H1 (cell line): ENCODE data around the gene HENMT1. TPM values are rescaled to one million over a fixed set of nuclear protein-coding genes. Genes with fewer than 3 reads are reported as not detected.

Source experiments
- CTCF ChIA-PET: fragments of 300-600 bp; sonication (Branson Sonifier 250); formaldehyde crosslinking; loops from one replicate; lab custom pipeline; 2021; ENCODE audit not compliant: partially characterized antibody; lab: Charles Lee
- POLR2A ChIA-PET: fragments of 300-600 bp; sonication (Branson Sonifier 250); formaldehyde crosslinking; loops from one replicate; lab custom pipeline; 2021; ENCODE audit warnings: inconsistent platforms; ENCODE audit not compliant: partially characterized antibody; lab: Charles Lee
- DNase-seq, 2 experiments: peaks; one replicate each; pipeline versions ENCODE4 v3.0.0 to v3.0.0-alpha.2; 2010 to 2022; ENCODE audit warnings: low spot score in 2 of 2, low read depth in 1 of 2, mixed read lengths in 1 of 2
- FAIRE-seq: peaks from 2 replicates; lab custom pipeline; 2011; peaks lifted over from hg19 to GRCh38; lab: Jason Lieb, UNC
- H2AFZ ChIP-seq: 2 replicates; pipeline ENCODE4 v1.8.1; 2012; ENCODE audit warnings: low read length, inconsistent platforms
- H2AK5ac ChIP-seq: 2 replicates; pipeline ENCODE4 v1.6.1; 2013; ENCODE audit warnings: low read depth, low read length
- H2BK120ac ChIP-seq: replicated peaks from 2 replicates; pipeline ENCODE3; 2013; ENCODE audit warnings: low read depth, low read length, inconsistent platforms
- H2BK12ac ChIP-seq: 2 replicates; pipeline ENCODE4 v1.6.1; 2013; ENCODE audit warnings: low read depth, low read length
- H2BK15ac ChIP-seq: 2 replicates; pipeline ENCODE4 v1.6.1; 2013; ENCODE audit warnings: low read length
- H2BK20ac ChIP-seq: 2 replicates; pipeline ENCODE4 v1.6.1; 2013; ENCODE audit warnings: low read length
- H2BK5ac ChIP-seq: 2 replicates; pipeline ENCODE4 v1.6.1; 2013; ENCODE audit warnings: low read depth, low read length
- H3K14ac ChIP-seq: 2 replicates; pipeline ENCODE4 v1.6.1; 2013; ENCODE audit warnings: inconsistent platforms; ENCODE audit not compliant: insufficient read length
- H3K18ac ChIP-seq: 2 replicates; pipeline ENCODE4 v1.6.1; 2013; ENCODE audit warnings: low read length; ENCODE audit errors: extremely low read depth
- H3K23ac ChIP-seq: 2 replicates; pipeline ENCODE4 v1.6.1; 2013; ENCODE audit warnings: inconsistent platforms; ENCODE audit not compliant: insufficient read length
- H3K23me2 ChIP-seq: 2 replicates; pipeline ENCODE4 v1.6.1; 2013; ENCODE audit warnings: low read depth, low read length
- H3K27ac ChIP-seq: 2 replicates; pipeline ENCODE4 v1.6.1; 2011; ENCODE audit warnings: low read depth, low read length, inconsistent platforms
- H3K27me3 ChIP-seq, 4 experiments: replicated peaks in 1 of 4; 1 replicate in 1 of 4; 2 replicates in 3 of 4; pipeline versions ENCODE4 v1.6.1 to v1.8.1; 2011 to 2013; ENCODE audit warnings: low read length in 3 of 4, mild to moderate bottlenecking in 3 of 4, inconsistent platforms in 2 of 4, mixed read lengths in 2 of 4, moderate library complexity in 1 of 4; ENCODE audit not compliant: control insufficient read depth in 3 of 4, insufficient read depth in 3 of 4; ENCODE audit errors: extremely low read depth in 1 of 4
- H3K36me3 ChIP-seq, 4 experiments: 2 replicates each; pipeline versions ENCODE4 v1.6.1 to v1.8.1; 2011 to 2013; ENCODE audit warnings: mild to moderate bottlenecking in 4 of 4, low read length in 3 of 4, moderate library complexity in 2 of 4, control low read depth in 1 of 4, inconsistent platforms in 1 of 4; ENCODE audit not compliant: insufficient read depth in 4 of 4, control insufficient read depth in 2 of 4
- H3K4ac ChIP-seq: replicated peaks from 2 replicates; pipeline ENCODE3; 2013; ENCODE audit warnings: low read length, low read depth, mixed read lengths, inconsistent platforms; ENCODE audit not compliant: insufficient read length
- H3K4me1 ChIP-seq, 4 experiments: replicated peaks in 1 of 4; 1 replicate in 1 of 4; 2 replicates in 3 of 4; pipeline versions ENCODE4 v1.6.1 to v1.8.1; 2011 to 2013; ENCODE audit warnings: low read length in 3 of 4, inconsistent platforms in 2 of 4, mixed read lengths in 1 of 4; ENCODE audit not compliant: insufficient read depth in 4 of 4, control insufficient read depth in 3 of 4
- H3K4me2 ChIP-seq, 2 experiments: 2 replicates each; pipeline versions ENCODE4 v1.6.1 to v1.8.1; 2011 to 2013; ENCODE audit warnings: low read depth in 2 of 2, low read length in 2 of 2, control low read depth in 1 of 2, inconsistent platforms in 1 of 2, mild to moderate bottlenecking in 1 of 2; ENCODE audit not compliant: insufficient read depth in 1 of 2
- H3K4me3 ChIP-seq, 4 experiments: fragments of 200-600, 300-600 bp in 1 of 4; sonication (generic), shearing (Covaris generic), sonication (Bioruptor Twin) in 1 of 4; 2 replicates each; pipeline versions ENCODE4 v1.5.1 to v1.8.1; 2011 to 2016; ENCODE audit warnings: low read length in 4 of 4, low read depth in 3 of 4, control low read depth in 2 of 4, inconsistent platforms in 2 of 4, mild to moderate bottlenecking in 2 of 4, mixed read lengths in 1 of 4, moderate library complexity in 1 of 4; ENCODE audit not compliant: insufficient read depth in 2 of 4; ENCODE audit errors: extremely low read depth in 1 of 4
- H3K56ac ChIP-seq: replicated peaks from 2 replicates; pipeline ENCODE3; 2013; ENCODE audit warnings: low read depth, mild to moderate bottlenecking, mixed read lengths, low read length, inconsistent platforms; ENCODE audit not compliant: insufficient read length
- H3K79me1 ChIP-seq: 2 replicates; pipeline ENCODE4 v1.6.1; 2013; ENCODE audit warnings: low read depth, low read length, control low read depth
- H3K79me2 ChIP-seq, 2 experiments: 2 replicates each; pipeline versions ENCODE4 v1.6.1 to v1.8.1; 2012 to 2013; ENCODE audit warnings: low read length in 2 of 2, mild to moderate bottlenecking in 2 of 2, inconsistent platforms in 1 of 2; ENCODE audit not compliant: insufficient read depth in 2 of 2, control insufficient read depth in 1 of 2
- H3K9ac ChIP-seq, 4 experiments: replicated peaks in 1 of 4; 1 replicate in 1 of 4; 2 replicates in 3 of 4; pipeline versions ENCODE4 v1.6.1 to v1.8.1; 2011 to 2013; ENCODE audit warnings: low read depth in 3 of 4, low read length in 3 of 4, control low read depth in 2 of 4, mild to moderate bottlenecking in 2 of 4, moderate library complexity in 2 of 4, inconsistent platforms in 1 of 4; ENCODE audit errors: extremely low read depth in 1 of 4
- H3K9me3 ChIP-seq, 2 experiments: 2 replicates each; pipeline versions ENCODE4 v1.6.1 to v1.8.1; 2012 to 2013; ENCODE audit warnings: mild to moderate bottlenecking in 2 of 2, moderate library complexity in 2 of 2, control low read depth in 1 of 2, inconsistent platforms in 1 of 2, low read depth in 1 of 2, low read length in 1 of 2, mixed read lengths in 1 of 2; ENCODE audit not compliant: insufficient read depth in 2 of 2
- H4K20me1 ChIP-seq, 2 experiments: replicated peaks in 1 of 2; 2 replicates each; pipeline versions ENCODE3 to v1.8.1; 2011 to 2013; ENCODE audit warnings: inconsistent platforms in 2 of 2, low read length in 2 of 2, mild to moderate bottlenecking in 1 of 2; ENCODE audit not compliant: insufficient read depth in 2 of 2, control insufficient read depth in 1 of 2
- H4K5ac ChIP-seq: 2 replicates; pipeline ENCODE4 v1.6.1; 2013; ENCODE audit warnings: low read length, low read depth, mixed read lengths, inconsistent platforms; ENCODE audit not compliant: insufficient read length
- H4K8ac ChIP-seq: 2 replicates; pipeline ENCODE4 v1.8.0; 2013; ENCODE audit warnings: mild to moderate bottlenecking, moderate library complexity, low read length, inconsistent platforms; ENCODE audit not compliant: insufficient read depth; ENCODE audit errors: extremely low read depth
- H4K91ac ChIP-seq: replicated peaks from 2 replicates; pipeline ENCODE3; 2013; ENCODE audit warnings: low read length, mixed read lengths, inconsistent platforms; ENCODE audit not compliant: insufficient read length
- ASH2L ChIP-seq: fragments of 200-600, 300-600 bp; sonication (generic); IDR thresholded peaks from one replicate; pipeline ENCODE4 v1.7.1; 2017; ENCODE audit warnings: low read length
- CBX8 ChIP-seq: fragments of 300-800, 300-1000 bp; sonication (generic); IDR thresholded peaks from 2 replicates; pipeline ENCODE4 v1.7.1; 2016; ENCODE audit warnings: low read depth, low read length, borderline replicate concordance
- CREB1 ChIP-seq: IDR thresholded peaks from 2 replicates; pipeline ENCODE4 v1.6.1; 2012; ENCODE audit warnings: inconsistent platforms
- GTF2F1 ChIP-seq: IDR thresholded peaks from 2 replicates; pipeline ENCODE4 v1.6.1; 2012; ENCODE audit warnings: low read depth, low read length, improper control_type of control experiment, borderline replicate concordance
- MAFK ChIP-seq: IDR thresholded peaks from 2 replicates; pipeline ENCODE4 v1.6.1; 2012; ENCODE audit warnings: low read depth, mild to moderate bottlenecking, improper control_type of control experiment, low read length
- POU5F1 ChIP-seq: IDR thresholded peaks from 2 replicates; pipeline ENCODE4 v1.6.1; 2011; ENCODE audit warnings: low read depth, mild to moderate bottlenecking, low read length, moderate library complexity
- SP2 ChIP-seq: IDR thresholded peaks from 2 replicates; pipeline ENCODE4 v1.6.1; 2012; ENCODE audit warnings: mild to moderate bottlenecking, low read length, inconsistent platforms
- SUZ12 ChIP-seq: fragments of 200-600 bp; sonication (generic); IDR thresholded peaks from 2 replicates; pipeline ENCODE4 v1.6.1; 2012; ENCODE audit warnings: mild to moderate bottlenecking, inconsistent platforms, low read length, moderate library complexity, mixed read lengths
- TAF1 ChIP-seq: IDR thresholded peaks from 2 replicates; pipeline ENCODE4 v1.6.1; 2011; ENCODE audit warnings: mild to moderate bottlenecking, low read depth, low read length
- WGBS, 2 experiments: shearing (Covaris generic) in 1 of 2; methylation state at CpG; one replicate each; pipeline versions ENCODE4 v1.1.6 to v1.1.7; 2013 to 2015; ENCODE audit warnings: low lambda C conversion rate in 2 of 2, mixed read lengths in 2 of 2, inconsistent platforms in 1 of 2, low coverage in 1 of 2, missing lambda C conversion rate in 1 of 2; ENCODE audit not compliant: insufficient replicate concordance in 2 of 2, insufficient coverage in 1 of 2, insufficient read length in 1 of 2; ENCODE audit errors: extremely low coverage in 1 of 2, missing lambda C conversion rate in 1 of 2; 5-methylcytosine and 5-hydroxymethylcytosine counted together
- polyA plus RNA-seq, 7 experiments: library from polyadenylated mRNA; depleted of rRNA in 3 of 7; stranded (reverse) in 5 of 7; unstranded in 2 of 7; fragments of >200 nt in 5 of 7; fragments of 200-250 nt in 2 of 7; gene quantifications; 1 replicate in 5 of 7; 2 replicates in 1 of 7; 4 replicates in 1 of 7; pipeline versions ENCODE4 v1.2.1 to v1.2.3, GENCODE V29; 2011 to 2013; ENCODE audit warnings: missing spikeins in 2 of 7, mixed read lengths in 2 of 7
- total RNA-seq: library from RNA; stranded (reverse); fragmentation: NEBNext Ultra II Directional; extraction: Animal tissue kit (Norgen Biotek cat#: 25700); gene quantifications from 2 replicates; pipeline ENCODE4 v1.2.1, GENCODE V29; 2021

HENMT1 gene
- total and polyA plus RNA-seq, 2 of the 8 experiments (the other 6 are each of a cell fraction or from before 2014, with no cell fraction given), result 2.9 to 5.6 TPM

DNA sequence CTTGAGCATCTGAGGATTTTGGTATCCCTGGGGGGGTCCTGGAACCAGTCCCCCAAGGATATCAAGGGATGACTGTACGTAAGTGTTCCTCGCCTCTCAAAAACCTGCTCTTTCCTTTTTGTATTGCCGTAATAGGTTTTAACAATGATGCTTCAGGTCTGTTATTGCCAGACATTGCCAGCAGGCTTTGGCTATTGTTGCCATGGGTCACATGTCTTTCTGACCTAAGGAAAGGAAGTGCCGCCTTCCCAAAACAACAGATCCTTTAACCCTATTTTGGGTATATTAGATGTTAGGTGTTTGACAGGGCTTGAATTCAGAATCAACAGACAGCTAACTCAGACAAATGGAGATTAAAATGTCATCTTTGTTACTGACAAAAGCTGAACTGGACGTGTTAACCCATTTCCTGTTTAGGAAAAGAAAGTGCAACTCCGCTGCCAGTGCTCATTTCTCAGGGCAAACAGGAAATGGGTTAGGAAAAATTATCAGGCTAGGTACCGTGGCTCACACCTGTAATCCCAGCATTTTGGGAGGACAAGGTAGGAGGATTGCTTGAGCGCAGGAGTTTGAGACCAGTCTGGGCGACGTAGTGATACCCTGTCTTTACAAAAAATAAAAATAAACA, 18.8 kb upstream of the HENMT1 start:
- H3K18ac ChIP-seq, result no peak overlapping the region
- H2BK15ac ChIP-seq, result no peak overlapping the region
- CTCF ChIA-PET, result no interaction called here
- DNase-seq (no peak), FAIRE-seq (no peak)
- no peak overlapping the region for H4K8ac ChIP-seq
- H4K5ac ChIP-seq, result no peak overlapping the region
- no peaks in the 10 kb centered on the region for H3K79me1 ChIP-seq
- H3K79me2 ChIP-seq, result no peaks in the 10 kb centered on the region
- peaks cover 0 to 6% of the 10 kb centered on the region in 2 experiments; a peak in 1 of 4 replicates for H3K9me3 ChIP-seq
- POLR2A ChIA-PET, result interaction anchor here (6.0 kb wide), 1 partner anchor 12 kb away, joined by 74 read pairs; the partner anchor contains the start of gene PRPF38B
- no peaks in the 10 kb centered on the region for H3K27me3 ChIP-seq
- H3K4me3 ChIP-seq, result no peak overlapping the region
- peaks cover 0 to 5% (median 2%) of the 10 kb centered on the region in 4 experiments; a peak in 3 of 7 replicates for H3K4me1 ChIP-seq
- no peaks in the 10 kb centered on the region for H3K23me2 ChIP-seq
- no peak overlapping the region for H2BK20ac ChIP-seq
- no peak overlapping the region for H3K23ac ChIP-seq
- no peaks in the 10 kb centered on the region for H3K36me3 ChIP-seq
- no peak overlapping the region for H2BK12ac ChIP-seq
- TF ChIP-seq SP2 (no peak), MAFK (no peak), GTF2F1 (no peak), CREB1 (no peak), ASH2L (no peak), POU5F1 (no peak), TAF1 (no peak), SUZ12 (no peak), CBX8 (no peak)
- WGBS, 2 experiments, result 86% methylated on average over 10 of the region's 10 CpGs; no CpG with 5 or more reads in 1 of the 2 experiments
- H2AFZ ChIP-seq, result peak overlapping the region; percentile 71; the same call in 1 of the 2 replicates
- H3K27ac ChIP-seq, result no peak overlapping the region
- H3K56ac ChIP-seq, result no peak overlapping the region
- no peak overlapping the region for H3K4me2 ChIP-seq
- no peak overlapping the region for H2AK5ac ChIP-seq
- no peak overlapping the region for H3K4ac ChIP-seq
- no peak overlapping the region for H3K14ac ChIP-seq
- no peak overlapping the region for H3K9ac ChIP-seq
- H2BK5ac ChIP-seq, result no peak overlapping the region
- H4K20me1 ChIP-seq, result no peaks in the 10 kb centered on the region
- no peak overlapping the region for H2BK120ac ChIP-seq
- H4K91ac ChIP-seq, result no peak overlapping the region
